Measurements from ENCODE around the gene GAS1. TPM values are rescaled to one million over a fixed set of nuclear protein-coding genes. Genes with fewer than 3 reads are reported as not detected.

The GAS1 gene
- total and polyA plus RNA-seq, 4 donors, result 3.6 to 111 (median 57.2) TPM

DNA sequence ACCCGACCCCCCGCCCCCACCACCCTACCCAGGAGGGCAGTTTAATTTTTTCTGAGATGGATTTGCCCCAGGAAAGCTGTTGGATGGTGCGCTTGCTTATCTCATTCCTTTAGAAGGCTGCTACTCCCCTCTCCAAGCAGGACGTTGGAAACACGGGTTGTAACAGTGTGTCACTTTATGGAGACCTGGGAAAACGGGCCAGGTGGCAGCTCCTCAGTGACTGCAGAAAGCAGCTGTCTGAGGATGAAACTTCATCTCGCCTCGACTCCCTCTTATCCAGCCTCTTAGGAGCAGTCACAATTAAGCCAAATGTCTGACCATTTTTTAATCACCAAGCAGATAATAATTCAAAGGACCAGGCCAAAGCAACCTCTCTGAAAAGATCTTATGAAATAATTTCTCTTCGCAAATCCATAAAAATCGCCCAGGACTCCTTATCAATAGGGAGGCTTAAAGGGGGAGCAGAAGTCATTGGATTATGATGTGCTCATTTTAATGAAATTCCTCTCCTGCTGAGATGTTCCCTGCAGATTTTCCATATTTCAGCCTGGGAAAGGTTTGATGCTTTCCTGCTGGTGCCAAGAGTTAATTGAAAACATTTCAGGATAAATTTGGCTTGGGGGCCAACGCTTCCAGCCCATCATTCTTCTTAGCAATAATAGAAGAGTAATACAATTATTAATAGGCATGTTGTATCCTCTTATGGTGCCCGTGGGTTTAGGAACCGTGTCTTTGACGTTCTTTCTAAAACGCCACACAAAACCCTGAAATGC is 26.0 kb downstream of the GAS1 start:
- Histone ChIP-seq H3K36me3 (ENCODE audit: control insufficient read depth in 1 of 2, insufficient read depth in 2 of 2, low read length in 1 of 2) (no peaks in the 10 kb centered on the region), H3K4me3 (ENCODE audit: low read length in 2 of 2) (no peak overlapping the region), H3K4me1 (ENCODE audit: control insufficient read depth in 1 of 2, insufficient read depth in 2 of 2, low read length in 2 of 2) (peaks cover 4% of the 10 kb centered on the region in 2 donors), H3K27ac (ENCODE audit: low read depth in 1 of 2, low read length in 2 of 2) (no peak overlapping the region), H3K27me3 (ENCODE audit: control insufficient read depth in 1 of 2, insufficient read depth in 2 of 2, low read length in 1 of 2) (no peaks in the 10 kb centered on the region), H3K9me3 (ENCODE audit: control insufficient read depth, low read length) (no peaks in the 10 kb centered on the region)
- WGBS, 2 donors, result 66 to 72% methylated on average over 15 of the region's 15 CpGs
- ATAC-seq (ENCODE audit: low FRiP score) (no peak), DNase-seq (no peak)
- intact Hi-C loops (cut with DNase I), result no loop called here

DNA sequence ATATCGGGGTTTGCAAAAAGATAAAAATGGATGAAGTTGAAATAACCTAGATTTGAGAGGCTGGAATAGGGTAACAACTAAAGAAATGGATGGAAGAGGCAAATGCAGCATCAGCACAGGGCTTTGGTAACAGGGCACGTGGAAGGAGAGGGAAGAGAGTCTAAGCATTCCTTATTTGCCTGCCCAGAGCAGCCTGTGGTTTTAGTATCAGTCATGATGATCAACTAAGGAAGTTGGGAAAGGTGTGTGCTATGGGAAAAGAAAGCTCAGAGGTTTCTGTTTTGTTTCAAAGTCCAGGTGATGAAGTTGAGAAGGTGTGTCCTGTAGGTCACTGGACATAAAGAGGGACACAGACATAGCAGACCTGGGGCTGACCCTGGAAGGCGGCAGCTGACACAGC is 28.8 kb downstream of the GAS1 start:
- Histone ChIP-seq H3K4me3 (ENCODE audit: low read length in 2 of 2) (no peak overlapping the region), H3K36me3 (ENCODE audit: control insufficient read depth in 1 of 2, insufficient read depth in 2 of 2, low read length in 1 of 2) (no peaks in the 10 kb centered on the region), H3K9me3 (ENCODE audit: control insufficient read depth, low read length) (no peaks in the 10 kb centered on the region), H3K27me3 (ENCODE audit: control insufficient read depth in 1 of 2, insufficient read depth in 2 of 2, low read length in 1 of 2) (no peaks in the 10 kb centered on the region), H3K27ac (ENCODE audit: low read depth in 1 of 2, low read length in 2 of 2) (no peak overlapping the region), H3K4me1 (ENCODE audit: control insufficient read depth in 1 of 2, insufficient read depth in 2 of 2, low read length in 2 of 2) (no peaks in the 10 kb centered on the region)
- DNase-seq (no peak), ATAC-seq (ENCODE audit: low FRiP score) (no peak)
- intact Hi-C loops (cut with DNase I), result no loop called here
- 90 to 91% methylated on average over 3 of the region's 3 CpGs for WGBS, 2 donors

DNA sequence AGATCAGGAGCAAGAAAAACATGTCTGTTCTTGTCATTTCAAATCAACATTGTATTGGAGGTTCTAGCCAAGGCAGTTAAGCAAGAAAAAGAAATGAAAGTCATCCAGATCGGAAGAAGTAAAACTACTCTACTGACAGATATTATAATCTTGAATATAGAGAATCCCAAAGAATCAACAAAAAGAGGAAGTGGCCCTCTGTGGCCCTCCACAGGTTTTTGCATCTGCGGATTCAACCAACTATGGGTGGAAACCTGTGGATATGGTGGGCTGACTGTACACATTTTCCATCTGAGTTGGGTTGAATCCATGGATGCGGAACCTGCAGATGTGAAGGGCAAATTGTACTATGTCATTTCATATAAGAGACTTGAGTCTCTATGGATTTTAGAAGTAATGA is 35.1 kb downstream of the GAS1 start:
- WGBS, 2 donors, result 94 to 96% methylated on average over 3 of the region's 3 CpGs
- intact Hi-C loops (cut with DNase I), result no loop called here
- Histone ChIP-seq H3K4me1 (ENCODE audit: control insufficient read depth in 1 of 2, insufficient read depth in 2 of 2, low read length in 2 of 2) (no peaks in the 10 kb centered on the region), H3K27ac (ENCODE audit: low read depth in 1 of 2, low read length in 2 of 2) (no peak overlapping the region), H3K9me3 (ENCODE audit: control insufficient read depth, low read length) (no peaks in the 10 kb centered on the region), H3K27me3 (ENCODE audit: control insufficient read depth in 1 of 2, insufficient read depth in 2 of 2, low read length in 1 of 2) (no peaks in the 10 kb centered on the region), H3K4me3 (ENCODE audit: low read length in 2 of 2) (no peak overlapping the region), H3K36me3 (ENCODE audit: control insufficient read depth in 1 of 2, insufficient read depth in 2 of 2, low read length in 1 of 2) (no peaks in the 10 kb centered on the region)
- no peak for DNase-seq
- no peak for ATAC-seq (ENCODE audit: low FRiP score)

DNA sequence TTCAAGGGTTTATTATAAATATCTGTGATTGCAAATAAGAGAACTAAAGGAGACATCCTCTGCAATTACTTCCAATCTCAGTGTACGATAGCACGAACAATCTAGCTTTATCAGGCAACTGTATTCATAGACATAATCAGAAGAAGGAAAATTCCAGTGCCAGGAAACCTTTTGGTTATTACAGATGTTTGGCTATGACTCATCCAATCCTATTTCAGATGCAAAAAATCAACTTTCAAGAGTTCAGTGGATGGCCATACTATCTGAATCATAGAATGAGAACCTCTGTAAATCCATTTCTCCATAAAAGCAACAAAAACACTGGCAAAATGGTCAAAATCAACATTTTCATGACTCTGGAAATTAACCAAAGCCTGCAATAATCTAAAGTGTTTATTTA is 37.9 kb downstream of the GAS1 start:
- Histone ChIP-seq H3K4me1 (ENCODE audit: control insufficient read depth in 1 of 2, insufficient read depth in 2 of 2, low read length in 2 of 2) (no peaks in the 10 kb centered on the region), H3K27ac (ENCODE audit: low read depth in 1 of 2, low read length in 2 of 2) (no peak overlapping the region), H3K27me3 (ENCODE audit: control insufficient read depth in 1 of 2, insufficient read depth in 2 of 2, low read length in 1 of 2) (no peaks in the 10 kb centered on the region), H3K4me3 (ENCODE audit: low read length in 2 of 2) (no peak overlapping the region), H3K9me3 (ENCODE audit: control insufficient read depth, low read length) (peaks cover 2% of the 10 kb centered on the region), H3K36me3 (ENCODE audit: control insufficient read depth in 1 of 2, insufficient read depth in 2 of 2, low read length in 1 of 2) (no peaks in the 10 kb centered on the region)
- ATAC-seq (ENCODE audit: low FRiP score) (no peak), DNase-seq (no peak)
- 4 to 7% methylated on average over 2 of the region's 2 CpGs for WGBS, 2 donors
- intact Hi-C loops (cut with DNase I), result no loop called here

DNA sequence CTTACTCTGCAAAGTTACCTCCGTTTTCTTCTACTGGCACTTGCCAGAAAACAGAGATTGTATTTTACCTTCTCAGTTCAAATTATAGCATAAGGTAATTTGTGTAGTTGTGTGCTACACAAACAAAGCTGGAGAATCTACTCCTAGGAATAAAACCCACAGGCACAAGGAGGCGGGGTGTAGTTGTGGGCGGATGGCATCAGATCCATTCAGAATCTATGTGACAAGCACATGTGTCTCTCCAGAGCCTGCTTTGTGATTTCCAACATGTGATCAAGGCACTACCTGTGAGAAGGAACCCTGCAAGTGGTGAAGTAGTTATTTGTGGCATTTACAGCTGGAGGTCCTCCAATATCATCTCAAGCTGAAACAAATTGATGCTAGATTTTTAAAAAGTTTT is 39.0 kb downstream of the GAS1 start:
- no peak for ATAC-seq (ENCODE audit: low FRiP score)
- Histone ChIP-seq H3K4me1 (ENCODE audit: control insufficient read depth in 1 of 2, insufficient read depth in 2 of 2, low read length in 2 of 2) (no peaks in the 10 kb centered on the region), H3K9me3 (ENCODE audit: control insufficient read depth, low read length) (peaks cover 2% of the 10 kb centered on the region), H3K4me3 (ENCODE audit: low read length in 2 of 2) (no peak overlapping the region), H3K27me3 (ENCODE audit: control insufficient read depth in 1 of 2, insufficient read depth in 2 of 2, low read length in 1 of 2) (no peaks in the 10 kb centered on the region), H3K36me3 (ENCODE audit: control insufficient read depth in 1 of 2, insufficient read depth in 2 of 2, low read length in 1 of 2) (no peaks in the 10 kb centered on the region), H3K27ac (ENCODE audit: low read depth in 1 of 2, low read length in 2 of 2) (no peak overlapping the region)
- intact Hi-C loops (cut with DNase I), result no loop called here
- 89% methylated on average over 3 of the region's 3 CpGs for WGBS, 2 donors
- DNase-seq, result no peak

DNA sequence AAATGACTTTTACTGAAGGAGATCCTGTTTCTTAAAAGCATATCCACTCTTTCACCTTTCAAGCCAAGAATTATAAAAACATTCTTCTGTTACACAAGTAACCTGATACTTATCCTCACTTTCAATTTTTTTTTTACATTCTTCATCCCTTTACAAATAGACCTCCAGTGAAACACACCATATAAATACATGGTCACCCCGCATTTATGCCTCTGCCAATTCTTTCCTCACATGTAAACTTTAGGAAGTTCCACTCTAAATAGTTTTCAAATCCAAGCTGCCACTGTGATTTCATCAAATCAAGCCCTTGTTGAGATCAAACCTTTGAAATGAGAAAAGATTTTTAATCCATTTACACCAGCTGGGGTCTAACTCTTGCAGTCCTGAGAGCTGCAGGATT is 40.0 kb downstream of the GAS1 start:
- WGBS, 2 donors, result 32 to 39% methylated on average over 1 of the region's 1 CpG
- intact Hi-C loops (cut with DNase I), result no loop called here
- Histone ChIP-seq H3K4me1 (ENCODE audit: control insufficient read depth in 1 of 2, insufficient read depth in 2 of 2, low read length in 2 of 2) (no peaks in the 10 kb centered on the region), H3K36me3 (ENCODE audit: control insufficient read depth in 1 of 2, insufficient read depth in 2 of 2, low read length in 1 of 2) (no peaks in the 10 kb centered on the region), H3K4me3 (ENCODE audit: low read length in 2 of 2) (no peak overlapping the region), H3K27me3 (ENCODE audit: control insufficient read depth in 1 of 2, insufficient read depth in 2 of 2, low read length in 1 of 2) (no peaks in the 10 kb centered on the region), H3K9me3 (ENCODE audit: control insufficient read depth, low read length) (peaks cover 2% of the 10 kb centered on the region), H3K27ac (ENCODE audit: low read depth in 1 of 2, low read length in 2 of 2) (no peak overlapping the region)
- DNase-seq, result no peak
- no peak for ATAC-seq (ENCODE audit: low FRiP score)

DNA sequence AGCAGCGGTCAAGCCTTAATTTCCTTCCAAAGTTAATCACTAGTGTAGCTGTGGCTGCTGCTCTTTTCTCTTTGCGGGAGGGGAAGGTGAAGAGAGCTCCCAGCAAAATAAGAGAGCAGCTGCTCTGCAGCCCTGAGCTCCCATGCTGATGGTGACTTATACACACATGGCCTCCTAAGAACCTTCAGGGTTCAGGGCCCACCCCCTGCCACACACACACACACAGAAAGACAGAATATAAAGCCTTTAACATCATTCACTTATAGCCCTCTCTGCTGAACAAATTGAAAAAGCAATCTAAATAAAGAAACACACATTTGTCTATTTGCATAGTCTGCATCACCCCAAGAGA is 43.6 kb downstream of the GAS1 start:
- no peak overlapping the region for H3K27ac ChIP-seq (ENCODE audit: low read depth in 1 of 2, low read length in 2 of 2)
- H3K27me3 ChIP-seq (ENCODE audit: control insufficient read depth in 1 of 2, insufficient read depth in 2 of 2, low read length in 1 of 2), result no peaks in the 10 kb centered on the region
- no peaks in the 10 kb centered on the region for H3K4me1 ChIP-seq (ENCODE audit: control insufficient read depth in 1 of 2, insufficient read depth in 2 of 2, low read length in 2 of 2)
- intact Hi-C loops (cut with DNase I), result no loop called here
- H3K36me3 ChIP-seq (ENCODE audit: control insufficient read depth in 1 of 2, insufficient read depth in 2 of 2, low read length in 1 of 2), result no peaks in the 10 kb centered on the region
- no peak for ATAC-seq (ENCODE audit: low FRiP score)
- WGBS, 2 donors, result 91 to 97% methylated on average over 2 of the region's 2 CpGs
- no peak overlapping the region for H3K4me3 ChIP-seq (ENCODE audit: low read length in 2 of 2)
- DNase-seq, result no peak
- H3K9me3 ChIP-seq (ENCODE audit: control insufficient read depth, low read length), result peaks cover 2% of the 10 kb centered on the region

DNA sequence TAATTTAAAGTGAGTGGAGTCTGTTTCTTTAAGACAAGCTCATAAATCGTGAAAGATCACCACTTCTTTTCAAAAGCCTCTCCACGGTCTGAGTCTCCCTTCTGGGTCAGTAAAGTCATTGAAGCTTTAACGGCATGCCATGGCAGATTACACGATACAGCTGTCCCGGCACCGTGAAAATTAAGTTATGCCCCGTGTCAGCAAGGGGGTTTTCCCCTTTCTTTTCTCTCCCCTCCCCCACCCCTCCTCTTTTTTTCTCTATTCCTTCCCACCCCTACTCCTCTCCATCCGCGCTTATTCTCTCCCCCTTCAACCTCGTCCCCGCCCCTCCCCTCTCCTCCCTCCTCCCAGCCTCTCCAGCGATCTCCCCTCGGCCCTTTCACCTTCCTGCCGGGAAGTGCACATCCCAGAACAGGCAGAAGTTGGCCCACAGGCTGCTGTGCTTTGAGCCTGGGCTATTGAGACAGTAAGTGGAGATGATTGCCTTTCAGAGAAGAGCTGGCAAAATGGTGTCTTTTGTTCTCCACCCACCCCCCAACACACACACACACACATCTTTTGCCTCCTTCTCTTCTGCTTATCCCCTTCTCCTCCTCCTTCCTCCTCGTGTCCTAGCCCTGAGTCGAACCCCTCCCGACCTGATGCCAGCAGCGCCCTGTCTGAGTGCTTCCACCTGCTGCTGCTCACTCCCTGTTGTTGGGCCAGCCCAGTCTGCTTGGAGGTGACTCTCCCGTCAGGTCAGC is 44.1 kb downstream of the GAS1 start:
- 24 to 26% methylated on average over 19 of the region's 19 CpGs for WGBS, 2 donors
- Histone ChIP-seq H3K4me3 (ENCODE audit: low read length in 2 of 2) (no peak overlapping the region), H3K27ac (ENCODE audit: low read depth in 1 of 2, low read length in 2 of 2) (no peak overlapping the region), H3K4me1 (ENCODE audit: control insufficient read depth in 1 of 2, insufficient read depth in 2 of 2, low read length in 2 of 2) (no peaks in the 10 kb centered on the region), H3K27me3 (ENCODE audit: control insufficient read depth in 1 of 2, insufficient read depth in 2 of 2, low read length in 1 of 2) (peaks cover 0 to 2% of the 10 kb centered on the region in 2 donors), H3K36me3 (ENCODE audit: control insufficient read depth in 1 of 2, insufficient read depth in 2 of 2, low read length in 1 of 2) (no peaks in the 10 kb centered on the region), H3K9me3 (ENCODE audit: control insufficient read depth, low read length) (peaks cover 2% of the 10 kb centered on the region)
- ATAC-seq (ENCODE audit: low FRiP score) (no peak), DNase-seq (no peak)
- intact Hi-C loops (cut with DNase I), result no loop called here

DNA sequence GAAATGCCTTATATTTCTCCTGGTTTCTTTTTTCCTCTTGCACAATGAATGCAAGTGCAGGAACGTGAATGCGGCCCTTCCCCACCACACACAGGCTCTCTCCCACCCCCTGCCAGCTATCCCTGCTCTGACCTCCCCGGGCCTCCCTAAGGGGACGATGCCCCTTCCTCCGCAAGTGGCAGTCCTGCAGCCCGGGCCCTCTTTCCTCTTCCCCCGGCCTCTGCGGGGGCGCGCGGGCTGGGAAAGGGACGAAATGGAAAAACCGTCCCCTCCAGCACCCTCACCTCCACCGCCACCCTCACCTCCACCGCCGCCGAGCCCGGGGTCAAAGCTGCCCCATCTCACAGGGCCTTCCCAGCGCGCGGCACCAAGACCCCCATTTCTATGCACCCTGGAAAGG is 44.7 kb downstream of the GAS1 start:
- ATAC-seq (ENCODE audit: low FRiP score), result no peak

More for the DNA sequence above, 44.7 kb downstream of the GAS1 start:
- intact Hi-C loops (cut with DNase I), result no loop called here
- DNase-seq, result no peak
- Histone ChIP-seq H3K4me3 (ENCODE audit: low read length in 2 of 2) (no peak overlapping the region), H3K4me1 (ENCODE audit: control insufficient read depth in 1 of 2, insufficient read depth in 2 of 2, low read length in 2 of 2) (no peaks in the 10 kb centered on the region), H3K27ac (ENCODE audit: low read depth in 1 of 2, low read length in 2 of 2) (no peak overlapping the region), H3K36me3 (ENCODE audit: control insufficient read depth in 1 of 2, insufficient read depth in 2 of 2, low read length in 1 of 2) (no peaks in the 10 kb centered on the region), H3K27me3 (ENCODE audit: control insufficient read depth in 1 of 2, insufficient read depth in 2 of 2, low read length in 1 of 2) (peaks cover 0 to 2% of the 10 kb centered on the region in 2 donors), H3K9me3 (ENCODE audit: control insufficient read depth, low read length) (peaks cover 2% of the 10 kb centered on the region)
- 16 to 20% methylated on average over 17 to 21 of the region's 21 CpGs for WGBS, 2 donors

Measured in aorta (tissue), 5 donors.